ENCODE measurements around the gene COL11A1.

Gene COL11A1

DNA sequence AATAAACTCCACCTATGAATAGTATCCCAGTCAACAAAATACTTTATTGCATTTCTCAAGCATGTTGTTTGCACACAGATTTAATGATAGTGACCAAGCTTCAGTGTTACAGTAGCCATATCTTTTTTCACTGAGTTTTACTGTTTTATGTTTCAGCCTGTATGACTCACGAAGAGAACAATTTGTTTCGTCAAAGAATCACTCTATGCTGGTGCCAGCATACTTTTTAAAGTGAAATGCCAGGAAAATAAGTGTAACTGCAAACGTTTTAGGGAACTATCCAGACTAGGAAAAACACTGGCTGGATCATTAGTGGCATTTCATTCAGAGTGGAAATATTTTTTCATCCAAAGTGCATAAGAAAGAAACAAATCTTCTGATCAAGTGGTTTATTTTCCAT, 210.8 kb downstream of the COL11A1 start:
- DNase-seq, result no peak

DNA sequence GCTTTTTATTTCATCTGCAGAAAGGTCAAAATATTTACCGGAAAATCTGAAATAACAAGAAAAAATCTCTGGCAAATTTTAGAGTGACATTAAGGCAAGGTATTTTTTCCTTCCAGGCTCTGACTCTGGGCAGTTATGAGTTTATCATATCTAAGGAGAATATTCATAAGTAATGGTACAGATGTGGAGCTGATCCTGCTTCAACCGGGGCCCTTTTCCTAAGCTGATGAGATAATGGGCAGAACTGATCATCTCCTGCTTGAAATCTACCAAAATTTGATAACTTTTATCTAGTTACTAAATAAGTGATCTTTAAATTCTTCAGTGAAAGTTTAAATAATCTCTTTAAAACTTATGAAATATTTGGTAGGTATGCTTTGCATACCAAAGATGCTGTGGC, 211.6 kb downstream of the COL11A1 start:
- DNase-seq, result no peak

DNA sequence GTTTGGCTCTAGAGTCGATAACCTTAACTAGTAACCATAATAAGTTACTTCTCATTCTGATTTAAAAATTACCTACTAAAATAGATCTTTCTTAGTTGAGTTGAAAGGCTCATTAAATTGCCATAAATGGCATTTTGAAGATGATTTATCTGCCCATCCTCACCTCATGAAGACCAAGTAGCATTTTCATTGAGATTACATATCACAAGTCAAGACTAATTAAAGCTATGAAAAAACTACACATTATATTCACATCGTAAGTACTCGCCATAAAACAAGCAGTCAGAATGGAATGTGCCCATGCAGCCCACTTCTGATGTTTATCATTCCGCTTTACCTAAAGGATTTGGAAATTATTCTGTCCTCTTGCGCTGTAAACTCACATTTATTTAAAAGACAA, 212.0 kb downstream of the COL11A1 start:
- no peak for DNase-seq

DNA sequence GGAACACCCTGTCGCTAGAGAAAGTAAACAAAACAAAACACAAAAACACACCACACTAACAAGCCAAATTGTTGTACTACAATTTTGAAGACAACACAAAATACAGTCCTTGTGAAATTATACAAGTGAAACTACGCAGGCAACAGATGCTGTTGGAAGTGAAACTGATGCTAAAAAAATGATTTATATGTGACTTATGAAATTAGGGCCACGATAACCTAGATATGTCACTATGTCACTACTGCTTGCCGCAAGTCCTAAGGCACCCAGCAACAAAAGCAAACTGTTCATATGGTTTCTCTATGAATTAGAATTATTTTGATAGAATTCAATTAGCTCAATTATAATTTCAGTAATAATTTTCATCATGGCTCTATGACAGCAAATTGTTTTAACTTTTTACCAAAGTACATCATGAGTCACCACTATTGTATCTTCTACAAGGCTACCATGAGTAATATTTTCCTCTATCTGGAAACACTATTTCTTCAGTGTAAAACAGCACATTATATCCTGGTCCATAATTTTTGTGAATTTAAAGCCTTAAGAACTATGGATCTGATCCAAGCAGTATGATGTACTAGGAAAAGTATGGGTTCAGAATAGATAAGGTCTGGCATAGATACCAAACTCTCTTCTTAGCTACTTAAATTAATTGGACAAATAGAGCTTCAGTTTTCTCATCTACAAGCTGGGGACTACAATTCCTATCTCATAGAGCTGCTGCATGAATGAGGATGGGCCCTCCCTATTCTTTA, 216.3 kb downstream of the COL11A1 start:
- DNase-seq, result no peak

DNA sequence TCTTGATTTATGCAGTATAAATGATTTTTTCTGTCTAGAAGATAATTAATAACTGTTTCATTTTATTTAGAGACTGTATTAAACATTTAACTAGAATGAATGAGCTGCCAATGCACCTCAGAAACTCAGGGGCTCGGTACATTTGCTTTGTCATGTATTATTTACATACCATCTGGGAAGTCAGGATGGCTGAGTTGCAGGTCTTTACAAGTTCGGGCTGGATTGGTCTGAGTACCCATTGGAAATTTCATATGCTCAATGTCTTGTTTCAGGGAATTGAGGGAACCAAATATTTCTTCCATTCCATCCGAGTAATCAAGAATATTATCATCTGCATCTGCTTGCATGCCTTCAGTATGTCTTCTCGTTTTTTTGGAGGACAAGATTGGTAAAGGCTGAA, 221.7 kb downstream of the COL11A1 start:
- DNase-seq, result no peak

DNA sequence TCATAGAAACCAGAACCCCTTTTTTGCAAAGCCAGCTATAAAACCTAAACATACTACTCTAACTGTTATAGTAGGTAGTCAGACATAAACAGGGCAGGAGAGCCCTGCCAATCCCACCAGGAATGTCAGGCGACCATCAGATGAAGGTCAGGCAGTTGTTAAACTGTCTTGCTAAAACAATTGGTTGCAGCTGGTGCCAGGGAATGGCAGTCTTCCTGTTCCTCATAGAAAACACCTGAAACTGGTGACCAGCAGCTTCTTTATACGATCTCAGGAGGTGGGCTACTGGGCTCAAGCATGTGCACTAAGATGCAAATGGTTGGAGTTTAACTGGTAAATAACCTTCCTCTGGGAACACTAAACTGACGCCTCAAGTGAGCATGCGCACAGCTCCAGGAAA, 224.1 kb downstream of the COL11A1 start:
- DNase-seq, result no peak

DNA sequence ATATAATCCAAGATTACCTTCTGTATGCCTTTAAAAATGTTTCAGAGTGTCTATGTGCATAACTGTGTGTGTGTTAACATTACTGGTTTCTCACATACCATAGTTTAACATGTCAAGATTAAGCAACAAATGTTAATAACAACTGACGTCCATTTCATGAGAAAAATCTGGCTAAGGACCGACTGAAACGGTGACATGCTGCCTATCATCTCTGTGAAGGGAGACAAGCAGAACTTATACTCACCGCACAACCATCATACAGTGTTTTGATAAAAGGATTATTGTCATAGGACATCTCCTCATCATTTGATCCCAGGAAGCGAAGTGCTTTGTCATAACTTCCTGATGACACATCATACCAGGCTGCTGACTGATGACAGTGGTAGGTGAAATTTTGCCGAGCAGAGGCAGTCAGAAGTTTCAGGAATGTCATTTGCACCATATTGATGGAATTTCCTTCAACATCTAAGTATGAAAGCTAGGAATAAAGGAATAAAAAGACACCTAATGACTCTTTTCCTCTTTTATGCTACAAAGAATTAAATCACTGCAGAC, 228.8 kb downstream of the COL11A1 start:
- no peak for DNase-seq

DNA sequence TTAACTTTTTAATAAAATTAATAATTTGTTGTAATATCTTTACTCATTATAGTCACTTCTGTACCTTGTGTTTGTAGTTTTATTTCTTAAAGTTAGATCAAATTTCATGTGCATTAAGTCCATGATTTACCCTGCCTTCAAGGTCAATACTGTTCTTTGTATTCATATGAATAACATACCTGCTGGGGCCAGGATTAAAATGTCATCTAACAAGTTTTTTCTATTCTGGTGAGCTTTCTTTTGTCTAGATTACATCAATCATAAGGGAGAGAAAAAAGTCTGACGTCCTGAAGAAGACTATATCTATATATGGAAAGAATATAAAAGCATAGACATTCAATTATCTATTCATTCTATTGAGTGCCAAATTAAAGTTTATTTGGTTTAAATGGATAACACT, 232.6 kb downstream of the COL11A1 start:
- no peak for DNase-seq

DNA sequence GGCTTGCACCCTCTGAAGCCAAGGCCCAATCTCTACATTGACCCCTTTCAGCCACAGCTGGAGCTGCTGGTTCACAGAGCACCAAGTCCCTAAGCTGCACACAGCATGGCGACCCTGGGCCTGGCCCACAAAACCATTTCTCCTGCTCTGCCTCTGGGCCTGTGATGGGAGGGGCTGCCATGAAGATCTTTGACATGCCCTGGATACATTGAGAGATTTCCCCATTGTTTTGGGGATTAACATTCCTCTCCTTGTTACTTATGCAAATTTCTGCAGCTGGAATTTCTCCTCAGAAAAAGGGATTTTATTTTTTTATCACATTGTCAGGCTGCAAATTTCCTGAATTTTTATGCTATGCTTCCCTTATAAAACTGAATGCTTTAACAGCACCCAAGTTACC, 235.8 kb downstream of the COL11A1 start:
- no peak for DNase-seq

DNA sequence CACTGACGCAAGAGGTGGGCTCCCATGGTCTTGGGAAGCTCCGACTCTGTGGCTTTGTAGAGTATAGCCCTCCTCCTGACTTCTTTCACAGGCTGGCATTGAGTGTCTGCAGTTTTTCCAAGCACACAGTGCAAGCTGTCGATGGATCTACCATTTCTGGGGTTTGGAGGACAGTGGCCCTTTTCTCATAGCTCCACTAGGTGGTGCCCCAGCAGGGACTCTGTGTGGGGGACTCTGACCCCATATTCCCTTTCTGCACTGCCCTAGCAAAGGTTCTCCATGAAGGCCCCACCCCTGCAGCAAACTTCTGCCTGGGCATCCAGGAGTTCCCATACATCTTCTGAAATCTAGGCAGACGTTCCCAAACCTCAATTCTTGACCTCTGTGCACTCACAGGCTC, 236.2 kb downstream of the COL11A1 start:
- no peak for DNase-seq

DNA sequence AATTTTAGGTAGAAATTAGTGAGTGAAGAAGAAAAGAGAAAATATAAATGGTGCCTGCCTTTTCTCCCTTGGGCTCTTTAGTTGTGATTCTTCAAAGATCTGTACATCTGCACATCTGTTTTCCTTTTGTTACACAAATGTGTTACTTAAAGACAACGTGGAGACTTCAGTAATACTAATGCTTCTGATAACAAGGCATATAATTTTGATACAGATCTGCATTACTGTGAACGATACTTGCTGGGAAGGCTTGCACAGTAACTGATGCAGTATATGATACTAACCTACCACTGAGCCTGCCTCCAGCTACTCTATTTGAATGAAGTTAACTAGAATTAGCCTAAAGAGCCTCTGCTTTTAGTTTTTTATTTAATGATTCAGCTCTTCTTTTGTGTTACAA, 244.6 kb downstream of the COL11A1 start:
- DNase-seq, result no peak

DNA sequence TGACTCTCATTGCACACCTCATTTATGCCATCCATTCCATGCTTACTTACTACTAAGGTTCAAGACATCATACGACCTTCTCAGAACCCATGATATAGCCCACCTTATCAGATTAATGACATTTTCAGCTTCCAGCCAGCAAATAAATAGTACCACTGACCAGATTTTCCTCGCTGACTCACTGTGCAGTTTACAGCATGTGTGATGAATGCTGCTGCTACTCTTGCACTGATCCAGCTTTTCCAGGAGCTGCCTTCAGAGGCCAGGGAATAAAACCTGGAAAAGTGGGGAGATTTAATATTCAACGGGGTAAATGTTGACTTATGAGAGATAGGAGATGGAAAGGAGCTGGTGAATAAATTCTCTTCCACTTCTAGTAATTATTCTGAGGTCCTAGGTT, 247.1 kb downstream of the COL11A1 start:
- DNase-seq, result no peak

DNA sequence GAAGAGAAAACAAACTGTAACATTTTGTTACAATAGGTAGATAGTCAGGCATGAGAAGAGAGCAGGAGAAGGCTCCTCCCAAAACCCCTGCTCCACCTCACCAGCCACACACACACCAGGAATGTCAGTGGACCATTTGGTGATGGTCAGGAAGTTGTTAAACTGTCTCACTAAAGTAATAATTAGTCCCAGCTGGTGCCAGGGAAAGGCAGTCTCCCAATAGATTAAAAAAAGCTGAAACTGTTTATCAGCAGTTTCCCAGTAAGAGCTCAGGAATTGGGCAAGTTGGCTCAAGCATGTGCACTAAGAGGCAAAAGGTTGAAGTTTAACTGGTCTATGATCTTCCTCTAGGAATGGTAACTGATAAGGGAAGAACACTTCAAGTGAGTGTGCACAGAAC, 249.6 kb downstream of the COL11A1 start:
- DNase-seq, result no peak

DNA sequence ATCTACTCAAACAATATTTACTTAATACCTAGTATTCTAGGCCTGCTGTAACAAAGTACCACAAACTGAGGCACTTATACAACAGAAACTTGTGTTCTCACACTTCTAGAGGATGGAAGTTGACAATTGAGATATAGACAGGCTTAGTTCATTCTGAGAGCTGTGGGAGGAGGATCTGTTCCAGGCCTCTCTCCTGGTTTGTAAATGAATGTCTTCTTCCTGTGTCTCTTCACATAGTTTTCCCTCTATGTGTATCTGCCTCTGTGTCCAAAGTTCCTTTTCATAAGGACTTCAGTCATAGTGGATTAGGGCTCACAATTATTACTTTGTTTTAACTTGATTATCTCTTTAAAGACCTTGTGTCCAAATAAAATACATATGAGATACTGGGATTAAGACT, 251.1 kb downstream of the COL11A1 start:
- no peak for DNase-seq

DNA sequence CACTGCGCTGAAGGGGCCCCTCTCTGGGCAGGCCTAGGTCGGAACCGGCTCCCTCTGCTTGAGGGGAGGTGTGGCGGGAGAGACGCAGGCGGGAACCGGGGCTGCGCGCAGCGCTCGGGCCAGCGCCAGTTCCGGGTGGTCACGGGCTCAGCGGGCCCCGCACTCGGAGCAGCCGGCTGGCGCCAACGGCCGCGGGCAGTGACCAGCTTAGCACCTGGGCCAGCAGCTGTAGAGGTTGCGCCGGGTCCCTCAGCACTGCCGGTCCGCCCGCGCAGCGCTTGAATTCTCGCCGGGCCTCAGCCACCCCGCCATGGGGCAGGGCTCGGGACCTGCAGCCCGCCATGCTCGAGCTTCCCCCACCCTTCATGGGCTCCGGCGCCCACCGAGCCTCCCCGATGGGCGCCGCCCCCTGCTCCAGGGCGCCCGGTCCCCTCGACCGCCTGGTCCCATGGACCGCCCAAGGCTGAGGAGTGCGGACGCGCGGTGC, 254.6 kb downstream of the COL11A1 start:
- DNase-seq, result no peak

DNA sequence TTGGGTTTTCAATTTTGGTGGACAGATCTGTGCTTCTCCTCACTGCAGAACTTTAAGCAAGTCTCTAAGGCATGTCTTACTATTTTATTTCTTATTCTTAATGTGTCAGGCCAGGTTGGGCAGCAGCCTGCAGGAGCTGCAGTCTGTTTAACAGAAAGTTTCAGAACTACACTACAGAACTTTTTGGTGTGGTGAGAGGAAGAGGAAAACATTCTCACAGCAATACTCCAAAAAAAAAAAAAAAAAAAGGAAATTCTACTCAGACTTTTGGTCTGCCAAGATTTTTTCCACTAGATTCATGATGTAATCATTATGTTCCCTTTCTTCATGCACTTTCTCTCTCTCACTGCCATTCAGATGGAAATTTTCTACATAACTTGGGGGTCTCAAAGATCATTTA, 255.2 kb downstream of the COL11A1 start:
- no peak for DNase-seq

DNA sequence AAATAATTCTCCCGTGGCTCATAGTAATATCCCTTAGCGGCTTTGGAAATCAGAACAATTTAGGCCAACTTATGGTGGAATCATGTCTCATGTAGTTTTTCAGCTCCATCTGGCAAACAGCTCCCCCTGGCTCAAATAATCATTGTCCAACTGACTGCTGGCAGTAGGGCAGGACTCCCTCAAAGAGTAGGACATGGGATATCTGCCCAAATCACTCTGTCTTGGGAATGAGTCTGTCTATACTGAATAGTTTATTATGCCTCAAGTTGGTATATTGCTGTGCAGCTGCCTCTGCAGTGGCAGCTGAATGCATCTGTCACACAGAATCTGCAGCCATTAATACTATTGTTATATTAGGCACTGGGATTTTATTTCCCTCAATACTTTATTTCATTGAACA, 255.7 kb downstream of the COL11A1 start:
- no peak for DNase-seq

DNA sequence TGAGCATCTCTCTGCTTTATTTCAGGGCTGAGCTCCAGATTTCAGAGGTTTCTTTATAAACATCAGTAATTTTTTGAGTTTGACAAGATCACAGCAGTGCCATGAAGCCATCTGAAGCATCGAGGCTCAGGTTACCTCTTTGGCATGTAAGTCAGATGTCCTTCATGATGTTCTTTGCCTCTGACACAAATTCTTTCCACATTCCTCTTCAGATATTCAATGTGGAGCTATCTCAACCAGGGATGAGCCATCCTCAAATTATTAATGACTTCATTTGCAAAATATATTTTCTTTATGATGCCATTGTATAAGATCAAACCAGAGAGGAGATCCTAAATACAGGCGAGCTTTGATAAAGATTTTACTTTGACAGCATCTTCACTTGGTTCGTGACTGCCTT, 256.7 kb downstream of the COL11A1 start:
- no peak for DNase-seq

DNA sequence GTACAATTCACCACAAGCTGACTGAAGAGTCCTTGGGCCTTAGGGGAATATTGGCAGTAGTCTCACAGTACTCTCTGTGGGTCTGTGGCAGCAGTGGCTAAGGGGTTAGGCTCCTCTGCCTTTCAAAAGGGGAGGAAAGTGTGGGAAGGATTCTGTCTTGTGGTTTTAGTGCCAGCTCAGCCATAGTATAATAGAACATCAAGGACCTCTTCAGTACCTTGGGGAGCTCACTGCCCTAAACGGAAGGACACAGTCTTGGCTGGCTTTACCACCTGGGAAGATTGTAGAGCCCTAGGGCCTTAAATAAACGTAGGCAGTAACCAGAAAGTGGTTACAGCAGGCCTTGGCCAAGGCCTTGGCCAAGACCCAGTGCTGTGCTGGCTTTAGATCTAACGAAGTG, 265.7 kb downstream of the COL11A1 start:
- no peak for DNase-seq

DNA sequence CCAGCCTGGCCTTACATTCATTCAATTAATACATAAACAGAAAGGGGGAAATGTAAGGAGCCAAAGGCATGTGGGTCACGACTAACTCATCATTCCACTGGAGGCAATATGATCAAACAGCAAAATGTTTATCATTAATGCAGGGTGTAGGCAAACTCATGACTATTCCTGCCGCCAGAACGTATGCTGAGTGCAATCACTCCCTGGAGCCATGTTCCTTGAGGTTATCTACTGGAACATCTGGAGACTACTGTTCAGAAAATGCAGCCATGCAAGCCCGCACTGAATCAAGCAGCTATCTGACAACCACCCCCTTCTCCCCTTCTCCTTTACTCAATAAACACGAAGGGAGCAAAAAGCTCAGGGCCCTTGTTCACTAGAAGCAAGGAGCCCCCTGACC, 267.6 kb downstream of the COL11A1 start:
- DNase-seq, result no peak

DNA sequence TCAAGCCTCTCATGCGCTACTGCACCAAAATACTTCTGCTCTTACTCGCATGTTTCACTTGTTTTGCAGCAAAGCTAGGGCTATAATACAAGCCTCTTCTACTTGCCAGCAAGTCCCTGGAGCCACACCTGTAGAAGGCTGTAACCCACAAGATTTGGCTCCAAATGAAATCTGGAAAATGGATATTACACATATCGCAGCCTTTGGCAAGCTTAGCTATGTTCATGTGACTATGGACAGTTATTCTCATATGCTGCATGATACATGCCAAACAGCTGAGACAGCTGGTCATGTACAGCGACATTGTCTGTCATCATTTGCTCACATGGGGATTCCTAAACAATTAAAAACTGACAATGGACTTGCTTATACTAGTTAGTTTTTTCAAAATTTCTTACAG, 270.3 kb downstream of the COL11A1 start:
- no peak for DNase-seq

DNA sequence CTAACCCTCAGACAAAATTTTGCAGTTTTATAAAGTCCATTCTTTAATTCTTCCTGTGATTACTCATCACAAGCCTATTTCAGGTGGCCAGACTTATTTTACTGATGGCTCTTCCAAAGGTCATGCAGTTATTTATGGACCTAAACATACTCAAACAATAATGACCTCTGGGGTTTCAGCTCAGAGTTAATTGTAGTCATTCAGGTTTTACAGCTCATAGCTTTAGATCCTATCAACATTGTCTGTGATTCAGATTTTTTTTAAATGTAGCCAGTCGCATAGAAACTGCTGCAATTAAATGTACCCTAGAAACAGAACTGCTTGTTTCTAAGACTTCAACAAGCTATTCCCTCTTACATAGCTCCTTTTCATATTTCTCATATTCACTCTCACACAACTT, 270.8 kb downstream of the COL11A1 start:
- no peak for DNase-seq

DNA sequence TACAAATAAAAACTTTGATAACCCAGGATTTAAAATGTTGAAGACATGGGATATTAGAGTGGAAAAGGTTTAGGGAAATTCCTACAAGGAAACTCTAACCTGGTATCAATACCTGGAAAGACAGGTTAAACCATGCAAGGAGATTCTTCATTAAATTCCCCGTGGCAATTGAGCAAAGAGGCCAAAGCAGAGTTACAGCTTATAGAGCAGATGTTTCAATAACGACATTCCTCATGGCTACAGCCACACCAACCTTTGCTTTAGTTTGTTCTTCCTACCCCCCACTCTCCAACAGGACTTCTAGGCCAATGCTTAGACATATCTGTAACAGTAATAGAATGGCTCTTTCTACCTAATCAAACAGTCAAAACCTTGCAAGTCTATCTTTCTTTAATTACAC, 271.3 kb downstream of the COL11A1 start:
- no peak for DNase-seq

DNA sequence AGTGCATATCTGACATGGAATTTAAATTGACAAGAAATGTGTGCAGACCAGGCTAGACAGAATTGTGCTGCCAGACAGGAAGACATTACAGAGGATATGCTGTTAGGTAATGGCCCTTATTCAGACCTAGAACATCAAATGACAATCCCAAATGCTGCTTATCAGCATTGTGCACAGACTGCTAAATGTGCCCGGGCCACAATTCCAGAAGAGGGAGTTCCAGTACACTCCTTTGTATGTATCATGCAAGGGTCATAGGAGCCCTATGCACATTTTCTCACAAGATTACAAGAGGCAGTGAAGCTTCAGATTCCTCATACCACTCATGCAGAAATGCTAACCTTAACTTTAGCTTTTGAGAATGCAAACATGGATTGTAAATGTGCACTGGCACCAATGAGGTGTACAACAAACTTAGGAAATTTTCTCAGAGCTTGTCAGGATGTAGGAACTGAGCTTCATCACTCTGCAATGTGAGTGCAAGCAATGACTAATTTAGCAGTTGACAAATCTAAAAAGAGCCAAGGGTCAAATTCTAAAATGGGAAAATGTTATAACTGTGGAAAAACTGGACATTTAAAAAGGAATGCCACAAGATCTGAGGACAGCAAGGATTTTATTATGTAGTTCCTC, 273.5 kb downstream of the COL11A1 start:
- no peak for DNase-seq

DNA sequence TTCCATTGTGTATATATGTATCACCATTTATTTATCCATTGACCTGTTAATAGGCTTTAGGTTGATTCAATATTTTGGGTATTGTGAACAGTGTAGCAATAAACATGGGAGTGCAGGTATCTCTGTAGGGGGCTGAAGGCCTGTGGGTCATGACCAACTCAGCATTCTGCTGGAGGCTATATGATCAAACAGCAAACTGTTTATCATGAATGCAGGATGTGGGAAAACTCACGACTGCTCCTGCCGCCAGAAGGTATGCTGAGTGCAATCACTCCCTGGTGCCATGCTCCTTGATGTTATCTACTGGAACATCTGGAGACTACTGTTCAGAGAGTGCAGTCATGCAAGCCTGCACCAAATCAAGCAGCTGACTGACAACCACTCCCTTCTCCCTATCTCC, 275.2 kb downstream of the COL11A1 start:
- no peak for DNase-seq
